Measurements from ENCODE around the gene AUTS2.

AUTS2 gene

GRCh38 chr7:70131817-70132216 lies 533.5 kb downstream of the AUTS2 start:
- Histone ChIP-seq H3K27ac (ENCODE audit: low read length) (no peak overlapping the region), H3K27me3 (ENCODE audit: control insufficient read depth in 1 of 2, insufficient read depth in 2 of 2, low read length in 2 of 2) (no peaks in the 10 kb centered on the region), H3K36me3 (ENCODE audit: control insufficient read depth in 2 of 2, insufficient read depth in 2 of 2, low read length in 2 of 2) (peaks cover 0 to 2% of the 10 kb centered on the region in 2 donors), H3K4me3 (ENCODE audit: low read length in 2 of 2) (no peak overlapping the region), H3K4me1 (ENCODE audit: control insufficient read depth, insufficient read depth, low read length) (peaks cover 3% of the 10 kb centered on the region), H3K9me3 (ENCODE audit: control insufficient read depth in 2 of 2, low read length in 2 of 2) (no peaks in the 10 kb centered on the region), H3K9ac (ENCODE audit: low read length in 2 of 2) (no peak overlapping the region)

- Histone ChIP-seq H3K27me3 (ENCODE audit: control insufficient read depth in 1 of 2, insufficient read depth in 2 of 2, low read length in 2 of 2) (no peaks in the 10 kb centered on the region), H3K4me3 (ENCODE audit: low read length in 2 of 2) (no peak overlapping the region), H3K4me1 (ENCODE audit: control insufficient read depth, insufficient read depth, low read length) (peaks cover 3% of the 10 kb centered on the region), H3K9ac (ENCODE audit: low read length in 2 of 2) (no peak overlapping the region), H3K36me3 (ENCODE audit: control insufficient read depth in 2 of 2, insufficient read depth in 2 of 2, low read length in 2 of 2) (peaks cover 0 to 2% of the 10 kb centered on the region in 2 donors), H3K27ac (ENCODE audit: low read length) (no peak overlapping the region), H3K9me3 (ENCODE audit: control insufficient read depth in 2 of 2, low read length in 2 of 2) (no peaks in the 10 kb centered on the region)
Measured at GRCh38 chr7:70132226-70132851, 534.1 kb downstream of the AUTS2 start.

- H3K27ac ChIP-seq (ENCODE audit: low read length), result no peak overlapping the region
- peaks cover 3% of the 10 kb centered on the region for H3K4me1 ChIP-seq (ENCODE audit: control insufficient read depth, insufficient read depth, low read length)
- H3K9ac ChIP-seq (ENCODE audit: low read length in 2 of 2), result no peak overlapping the region
- no peak overlapping the region for H3K4me3 ChIP-seq (ENCODE audit: low read length in 2 of 2)
- no peaks in the 10 kb centered on the region for H3K27me3 ChIP-seq (ENCODE audit: control insufficient read depth in 1 of 2, insufficient read depth in 2 of 2, low read length in 2 of 2)
- H3K9me3 ChIP-seq (ENCODE audit: control insufficient read depth in 2 of 2, low read length in 2 of 2), result no peaks in the 10 kb centered on the region
- peaks cover 0 to 2% of the 10 kb centered on the region in 2 donors for H3K36me3 ChIP-seq (ENCODE audit: control insufficient read depth in 2 of 2, insufficient read depth in 2 of 2, low read length in 2 of 2)
Measured at GRCh38 chr7:70132852-70133690, 534.8 kb downstream of the AUTS2 start.

GRCh38 chr7:70134029-70134770 lies 535.9 kb downstream of the AUTS2 start:
- H3K27me3 ChIP-seq (ENCODE audit: control insufficient read depth in 1 of 2, insufficient read depth in 2 of 2, low read length in 2 of 2), result no peaks in the 10 kb centered on the region
- H3K9me3 ChIP-seq (ENCODE audit: control insufficient read depth in 2 of 2, low read length in 2 of 2), result no peaks in the 10 kb centered on the region
- H3K4me1 ChIP-seq (ENCODE audit: control insufficient read depth, insufficient read depth, low read length), result peaks cover 3% of the 10 kb centered on the region
- no peak overlapping the region for H3K9ac ChIP-seq (ENCODE audit: low read length in 2 of 2)
- H3K27ac ChIP-seq (ENCODE audit: low read length), result no peak overlapping the region
- H3K4me3 ChIP-seq (ENCODE audit: low read length in 2 of 2), result no peak overlapping the region
- H3K36me3 ChIP-seq (ENCODE audit: control insufficient read depth in 2 of 2, insufficient read depth in 2 of 2, low read length in 2 of 2), result peaks cover 0 to 1% of the 10 kb centered on the region in 2 donors

- no peaks in the 10 kb centered on the region for H3K36me3 ChIP-seq (ENCODE audit: control insufficient read depth in 2 of 2, insufficient read depth in 2 of 2, low read length in 2 of 2)
Measured at GRCh38 chr7:70135656-70136055, 537.4 kb downstream of the AUTS2 start.

GRCh38 chr7:70137126-70137525 lies 538.9 kb downstream of the AUTS2 start:
- Histone ChIP-seq H3K36me3 (ENCODE audit: control insufficient read depth in 2 of 2, insufficient read depth in 2 of 2, low read length in 2 of 2) (no peaks in the 10 kb centered on the region), H3K9ac (ENCODE audit: low read length in 2 of 2) (no peak overlapping the region), H3K4me3 (ENCODE audit: low read length in 2 of 2) (no peak overlapping the region), H3K27ac (ENCODE audit: low read length) (no peak overlapping the region), H3K9me3 (ENCODE audit: control insufficient read depth in 2 of 2, low read length in 2 of 2) (no peaks in the 10 kb centered on the region), H3K4me1 (ENCODE audit: control insufficient read depth, insufficient read depth, low read length) (peaks cover 3% of the 10 kb centered on the region), H3K27me3 (ENCODE audit: control insufficient read depth in 1 of 2, insufficient read depth in 2 of 2, low read length in 2 of 2) (no peaks in the 10 kb centered on the region)

More at GRCh38 chr7:70135656-70136055, 537.4 kb downstream of the AUTS2 start:
- no peaks in the 10 kb centered on the region for H3K9me3 ChIP-seq (ENCODE audit: control insufficient read depth in 2 of 2, low read length in 2 of 2)
- no peak overlapping the region for H3K27ac ChIP-seq (ENCODE audit: low read length)
- no peaks in the 10 kb centered on the region for H3K27me3 ChIP-seq (ENCODE audit: control insufficient read depth in 1 of 2, insufficient read depth in 2 of 2, low read length in 2 of 2)
- peaks cover 3% of the 10 kb centered on the region for H3K4me1 ChIP-seq (ENCODE audit: control insufficient read depth, insufficient read depth, low read length)
- no peak overlapping the region for H3K9ac ChIP-seq (ENCODE audit: low read length in 2 of 2)
- H3K4me3 ChIP-seq (ENCODE audit: low read length in 2 of 2), result no peak overlapping the region

- H3K4me3 ChIP-seq (ENCODE audit: low read length in 2 of 2), result no peak overlapping the region
- no peak overlapping the region for H3K27ac ChIP-seq (ENCODE audit: low read length)
- H3K9me3 ChIP-seq (ENCODE audit: control insufficient read depth in 2 of 2, low read length in 2 of 2), result no peaks in the 10 kb centered on the region
- no peaks in the 10 kb centered on the region for H3K27me3 ChIP-seq (ENCODE audit: control insufficient read depth in 1 of 2, insufficient read depth in 2 of 2, low read length in 2 of 2)
- no peaks in the 10 kb centered on the region for H3K4me1 ChIP-seq (ENCODE audit: control insufficient read depth, insufficient read depth, low read length)
- H3K36me3 ChIP-seq (ENCODE audit: control insufficient read depth in 2 of 2, insufficient read depth in 2 of 2, low read length in 2 of 2), result no peaks in the 10 kb centered on the region
- no peak overlapping the region for H3K9ac ChIP-seq (ENCODE audit: low read length in 2 of 2)
Measured at GRCh38 chr7:70142247-70142932, 544.1 kb downstream of the AUTS2 start.

- no peak overlapping the region for H3K9ac ChIP-seq (ENCODE audit: low read length in 2 of 2)
- H3K36me3 ChIP-seq (ENCODE audit: control insufficient read depth in 2 of 2, insufficient read depth in 2 of 2, low read length in 2 of 2), result no peaks in the 10 kb centered on the region
- H3K4me1 ChIP-seq (ENCODE audit: control insufficient read depth, insufficient read depth, low read length), result no peaks in the 10 kb centered on the region
- H3K27me3 ChIP-seq (ENCODE audit: control insufficient read depth in 1 of 2, insufficient read depth in 2 of 2, low read length in 2 of 2), result no peaks in the 10 kb centered on the region
- no peak overlapping the region for H3K27ac ChIP-seq (ENCODE audit: low read length)
- H3K9me3 ChIP-seq (ENCODE audit: control insufficient read depth in 2 of 2, low read length in 2 of 2), result no peaks in the 10 kb centered on the region
- H3K4me3 ChIP-seq (ENCODE audit: low read length in 2 of 2), result no peak overlapping the region
Measured at GRCh38 chr7:70143075-70144044, 545.1 kb downstream of the AUTS2 start.

- Histone ChIP-seq H3K4me3 (ENCODE audit: low read length in 2 of 2) (no peak overlapping the region), H3K36me3 (ENCODE audit: control insufficient read depth in 2 of 2, insufficient read depth in 2 of 2, low read length in 2 of 2) (no peaks in the 10 kb centered on the region), H3K27ac (ENCODE audit: low read length) (no peak overlapping the region), H3K9me3 (ENCODE audit: control insufficient read depth in 2 of 2, low read length in 2 of 2) (no peaks in the 10 kb centered on the region), H3K9ac (ENCODE audit: low read length in 2 of 2) (no peak overlapping the region), H3K27me3 (ENCODE audit: control insufficient read depth in 1 of 2, insufficient read depth in 2 of 2, low read length in 2 of 2) (no peaks in the 10 kb centered on the region), H3K4me1 (ENCODE audit: control insufficient read depth, insufficient read depth, low read length) (no peaks in the 10 kb centered on the region)
Measured at GRCh38 chr7:70148997-70149396, 550.7 kb downstream of the AUTS2 start.
